IMR-90 (cell line): ENCODE measurements around the gene USP51. TPM values are rescaled to one million over a fixed set of nuclear protein-coding genes. Genes with fewer than 3 reads are reported as not detected.

ENCODE experiments used
- ATAC-seq: fragments of 200-7000 bp; cut with Tn5 transposase; 2 replicates; pipeline ENCODE4 v1.9.1; 2020; ENCODE audit warnings: low read depth, mild to moderate bottlenecking, moderate library complexity
- BruUV-seq: library from RNA; stranded (reverse); fragments of 400-500 nt; replicated peaks from 2 replicates; lab custom pipeline; 2021; lab: Mats Ljungman, UMichigan
- CTCF ChIA-PET: fragments of 300-600 bp; formaldehyde crosslinking; extraction: SDS; loops from one replicate; lab custom pipeline; 2021; ENCODE audit warnings: antibody characterized with exemption; lab: Yijun Ruan, JAX
- POLR2A ChIA-PET: fragments of 300-600 bp; sonication (Branson Sonifier 250); formaldehyde crosslinking; loops from one replicate; lab custom pipeline; 2022; ENCODE audit warnings: antibody characterized with exemption; ENCODE audit not compliant: unreplicated experiment; lab: Charles Lee
- DNase-seq: peaks from one replicate; pipeline ENCODE4 v3.0.0; 2013
- H2AFZ ChIP-seq: replicated peaks from 2 replicates; pipeline ENCODE3; 2013; ENCODE audit warnings: low read length, mild to moderate bottlenecking; ENCODE audit not compliant: poor library complexity
- H2AK5ac ChIP-seq: 2 replicates; pipeline ENCODE4 v1.6.1; 2013; ENCODE audit warnings: low read depth, low read length, inconsistent platforms
- H2AK9ac ChIP-seq: replicated peaks from 2 replicates; pipeline ENCODE3; 2013; ENCODE audit warnings: mild to moderate bottlenecking, low read depth, low read length, moderate library complexity; ENCODE audit not compliant: poor library complexity
- H2BK120ac ChIP-seq: 2 replicates; pipeline ENCODE4 v1.6.1; 2013; ENCODE audit warnings: low read depth, low read length, inconsistent platforms
- H2BK15ac ChIP-seq: 3 replicates; pipeline ENCODE4 v1.6.1; 2013; ENCODE audit warnings: low read depth, low read length, inconsistent platforms
- H2BK20ac ChIP-seq: 2 replicates; pipeline ENCODE4 v1.6.1; 2013; ENCODE audit warnings: low read depth, mild to moderate bottlenecking, inconsistent platforms, low read length, moderate library complexity
- H2BK5ac ChIP-seq: 2 replicates; pipeline ENCODE4 v1.6.1; 2013; ENCODE audit warnings: mild to moderate bottlenecking, low read depth, low read length, inconsistent platforms; ENCODE audit not compliant: poor library complexity, severe bottlenecking
- H3K14ac ChIP-seq: replicated peaks from 2 replicates; pipeline ENCODE4 v1.6.1; 2013; ENCODE audit warnings: low read depth, low read length, inconsistent platforms
- H3K18ac ChIP-seq: 2 replicates; pipeline ENCODE4 v1.6.1; 2013; ENCODE audit warnings: low read depth, low read length, control low read depth
- H3K23ac ChIP-seq: 2 replicates; pipeline ENCODE4 v1.6.1; 2013; ENCODE audit warnings: low read depth, low read length, inconsistent platforms
- H3K27ac ChIP-seq: 2 replicates; pipeline ENCODE4 v1.5.1; 2013; ENCODE audit warnings: mild to moderate bottlenecking, control low read depth, low read length; ENCODE audit not compliant: insufficient read depth
- H3K27me3 ChIP-seq: 2 replicates; pipeline ENCODE4 v1.6.1; 2013; ENCODE audit warnings: low read length; ENCODE audit not compliant: control insufficient read depth, insufficient read depth
- H3K36me3 ChIP-seq: 2 replicates; pipeline ENCODE4 v1.6.1; 2013; ENCODE audit warnings: low read length, mixed read lengths; ENCODE audit not compliant: control insufficient read depth, insufficient read depth
- H3K4ac ChIP-seq: 2 replicates; pipeline ENCODE4 v1.6.1; 2013; ENCODE audit warnings: low read depth, low read length, inconsistent platforms
- H3K4me1 ChIP-seq: 2 replicates; pipeline ENCODE4 v1.6.1; 2013; ENCODE audit warnings: low read length, mixed read lengths; ENCODE audit not compliant: control insufficient read depth, insufficient read depth
- H3K4me2 ChIP-seq: 2 replicates; pipeline ENCODE4 v1.6.1; 2013; ENCODE audit warnings: low read depth, mild to moderate bottlenecking, control low read depth, low read length, moderate library complexity
- H3K4me3 ChIP-seq: 2 replicates; pipeline ENCODE4 v1.5.1; 2013; ENCODE audit warnings: low read depth, mild to moderate bottlenecking, control low read depth, low read length, moderate library complexity; ENCODE audit not compliant: insufficient read depth
- H3K56ac ChIP-seq: 2 replicates; pipeline ENCODE4 v1.6.1; 2013; ENCODE audit warnings: low read length, inconsistent platforms; ENCODE audit not compliant: insufficient read depth; ENCODE audit errors: extremely low read depth
- H3K79me1 ChIP-seq, 2 experiments: 2 replicates each; pipeline ENCODE4 v1.6.1; 2013; ENCODE audit warnings: low read length in 2 of 2, inconsistent platforms in 1 of 2, low read depth in 1 of 2
- H3K9ac ChIP-seq: 2 replicates; pipeline ENCODE4 v1.6.1; 2013; ENCODE audit warnings: low read depth, low read length, control low read depth
- H3K9me1 ChIP-seq: 2 replicates; pipeline ENCODE4 v1.6.1; 2013; ENCODE audit warnings: low read length, inconsistent platforms; ENCODE audit not compliant: insufficient read depth
- H3K9me3 ChIP-seq: 2 replicates; pipeline ENCODE4 v1.6.1; 2013; ENCODE audit warnings: low read length; ENCODE audit not compliant: control insufficient read depth, insufficient read depth
- H4K20me1 ChIP-seq: 2 replicates; pipeline ENCODE4 v1.6.1; 2013; ENCODE audit warnings: low read length, inconsistent platforms; ENCODE audit not compliant: insufficient read depth
- H4K5ac ChIP-seq: 2 replicates; pipeline ENCODE4 v1.6.1; 2013; ENCODE audit warnings: mild to moderate bottlenecking, low read depth, low read length, control low read depth
- H4K8ac ChIP-seq, 2 experiments: 2 replicates each; pipeline ENCODE4 v1.6.1; 2013; ENCODE audit warnings: low read depth in 2 of 2, low read length in 2 of 2, control low read depth in 1 of 2, inconsistent platforms in 1 of 2
- H4K91ac ChIP-seq: 2 replicates; pipeline ENCODE4 v1.6.1; 2013; ENCODE audit warnings: low read depth, low read length, inconsistent platforms; ENCODE audit not compliant: insufficient read depth
- BHLHE40 ChIP-seq: fragments of 150-350 bp; IDR thresholded peaks from 2 replicates; pipeline ENCODE4 v1.6.1; 2016; ENCODE audit warnings: mild to moderate bottlenecking, low read depth, low read length
- CEBPB ChIP-seq: IDR thresholded peaks from 2 replicates; pipeline ENCODE4 v1.6.1; 2012; ENCODE audit warnings: low read depth, low read length, improper control_type of control experiment
- CHD1 ChIP-seq: IDR thresholded peaks from 2 replicates; pipeline ENCODE4 v1.6.1; 2012; ENCODE audit warnings: low read depth, low read length, improper control_type of control experiment
- CTCF ChIP-seq: conservative IDR thresholded peaks from 2 replicates; pipeline ENCODE4 v1.5.1; 2012; ENCODE audit warnings: mild to moderate bottlenecking, low read depth, low read length, improper control_type of control experiment
- ELK1 ChIP-seq: fragments of 150-350 bp; IDR thresholded peaks from 2 replicates; pipeline ENCODE4 v1.6.1; 2016; ENCODE audit warnings: low read depth, mild to moderate bottlenecking, low read length, moderate library complexity, borderline replicate concordance
- FOS ChIP-seq: fragments of 150-350 bp; IDR thresholded peaks from 2 replicates; pipeline ENCODE4 v1.6.1; 2016; ENCODE audit warnings: low read depth, low read length
- MAFK ChIP-seq: IDR thresholded peaks from 2 replicates; pipeline ENCODE4 v1.6.1; 2012; ENCODE audit warnings: low read depth, low read length, improper control_type of control experiment
- MAZ ChIP-seq: IDR thresholded peaks from 2 replicates; pipeline ENCODE4 v1.6.1; 2012; ENCODE audit warnings: low read depth, mild to moderate bottlenecking, low read length, improper control_type of control experiment, moderate library complexity, borderline replicate concordance
- MXI1 ChIP-seq: IDR thresholded peaks from 2 replicates; pipeline ENCODE4 v1.6.1; 2012; ENCODE audit warnings: low read depth, mild to moderate bottlenecking, low read length, moderate library complexity, borderline replicate concordance
- POLR2A ChIP-seq: IDR thresholded peaks from 2 replicates; pipeline ENCODE4 v1.6.1; 2012; ENCODE audit warnings: mild to moderate bottlenecking, low read depth, low read length
- RAD21 ChIP-seq: IDR thresholded peaks from 2 replicates; pipeline ENCODE4 v1.6.1; 2012; ENCODE audit warnings: low read length, improper control_type of control experiment
- RCOR1 ChIP-seq: IDR thresholded peaks from 2 replicates; pipeline ENCODE4 v1.6.1; 2012; ENCODE audit warnings: mild to moderate bottlenecking, low read length, improper control_type of control experiment; ENCODE audit not compliant: insufficient replicate concordance
- RFX5 ChIP-seq: IDR thresholded peaks from 2 replicates; pipeline ENCODE4 v1.8.0; 2012; ENCODE audit warnings: low read depth, mild to moderate bottlenecking, low read length, moderate library complexity
- SMC3 ChIP-seq: fragments of 150-350 bp; IDR thresholded peaks from 2 replicates; pipeline ENCODE4 v1.6.1; 2016; ENCODE audit warnings: low read depth, mild to moderate bottlenecking, antibody characterized with exemption, low read length, moderate library complexity
- USF2 ChIP-seq: fragments of 150-350 bp; IDR thresholded peaks from 2 replicates; pipeline ENCODE4 v1.6.1; 2017; ENCODE audit warnings: mild to moderate bottlenecking, antibody characterized with exemption, low read length, low read depth
- WGBS, 2 experiments: methylation state at CpG; one replicate each; pipeline versions ENCODE4 v1.1.5 to v1.1.7; 2013; ENCODE audit warnings: missing lambda C conversion rate in 2 of 2; ENCODE audit not compliant: insufficient read length in 1 of 2; ENCODE audit errors: extremely low coverage in 2 of 2; 5-methylcytosine and 5-hydroxymethylcytosine counted together
- dilution Hi-C: fragments of 300-500 bp; cut with HindIII; formaldehyde crosslinking; loops from one replicate; pipeline ENCODE4 v1.14.3; 2018; ENCODE audit warnings: low sequenced_read_pairs; ENCODE audit not compliant: unreplicated experiment
- in situ Hi-C: fragments of 300-500 bp; cut with MboI; formaldehyde crosslinking; loops from 3 replicates; pipeline ENCODE4 v1.14.3; 2019; ENCODE audit warnings: low sequenced_read_pairs, inconsistent platforms, mixed read lengths
- intact Hi-C: fragments of 100-400 bp; cut with micrococcal nuclease; formaldehyde crosslinking; loops from 2 replicates; pipeline ENCODE4 v1.10.0; 2022
- polyA plus RNA-seq, 3 experiments: library from polyadenylated mRNA; depleted of rRNA; stranded (reverse); fragments of >200 nt; gene quantifications; 2 replicates each; pipeline ENCODE4 v1.2.3, GENCODE V29; 2012; ENCODE audit warnings: low replicate concordance in 1 of 3
- total RNA-seq: library from RNA; depleted of rRNA; stranded (reverse); fragments of >200 nt; gene quantifications from 2 replicates; pipeline ENCODE4 v1.2.3, GENCODE V29; 2012

Gene USP51
- total and polyA plus RNA-seq, 2 of the 4 experiments (the other 2 are of a cell fraction), result 0.26 to 2.0 TPM

- no peak for DNase-seq
- in situ Hi-C loops, result no loop called here
- Histone ChIP-seq H3K27me3 (peaks cover 2% of the 10 kb centered on the region), H3K4me3 (no peak overlapping the region), H3K79me1 (no peaks in the 10 kb centered on the region), H3K23ac (no peak overlapping the region), H4K5ac (no peak overlapping the region), H3K56ac (no peak overlapping the region), H3K9me1 (no peaks in the 10 kb centered on the region), H2BK5ac (no peak overlapping the region), H2BK120ac (no peak overlapping the region), H3K9me3 (no peaks in the 10 kb centered on the region), H3K36me3 (no peaks in the 10 kb centered on the region), H2AK5ac (no peak overlapping the region), H3K4me2 (no peak overlapping the region), H3K9ac (no peak overlapping the region), H3K14ac (no peak overlapping the region), H2AK9ac (no peak overlapping the region), H4K91ac (no peak overlapping the region), H4K20me1 (no peaks in the 10 kb centered on the region), H3K4ac (no peak overlapping the region), H3K18ac (no peak overlapping the region), H3K4me1 (no peaks in the 10 kb centered on the region), H3K27ac (no peak overlapping the region), H2BK15ac (no peak overlapping the region), H2BK20ac (no peak overlapping the region), H4K8ac (no peak overlapping the region), H2AFZ (no peak overlapping the region)
- dilution Hi-C loops, result no loop called here
- BruUV-seq, result no TSS peak
- TF ChIP-seq MAFK (no peak), MAZ (no peak), BHLHE40 (no peak), CTCF (no peak), RFX5 (no peak), ELK1 (no peak), SMC3 (no peak), CHD1 (no peak), POLR2A (no peak), RCOR1 (no peak), FOS (no peak), RAD21 (no peak), CEBPB (no peak), USF2 (no peak), MXI1 (no peak)
- CTCF ChIA-PET, result no interaction called here
- intact Hi-C loops, result loop anchor here (10.0 kb wide), 1 partner anchor 389 kb away; no protein-coding TSS in a partner anchor
- WGBS, 2 experiments, result no CpG with 5 or more reads among the region's 1 CpG
- no peak for ATAC-seq
- POLR2A ChIA-PET, result no interaction called here
These were observed 33.7 kb upstream of the USP51 start for GRCh38 chrX:55523356-55523755.
